Adrenal gland (tissue), 5 donors: ENCODE measurements around the gene DNAJC1.

ENCODE experiments used
- POLR2A ChIP-seq, 2 donors: fragments of 450-650 bp; IDR thresholded peaks; one replicate each; pipeline ENCODE4 v1.6.1; 2017; ENCODE audit warnings: antibody characterized with exemption in 2 of 2, mild to moderate bottlenecking in 2 of 2, moderate library complexity in 1 of 2
- TF ChIP-seq, protein P1 (sequence below), 6 experiments: fragments of 450-650 bp in 4 of 6; fragments of 200-600 bp in 2 of 6; sonication (generic) in 1 of 6; IDR thresholded peaks; 1 replicate in 5 of 6; 2 replicates in 1 of 6; pipeline versions ENCODE4 v1.5.1 to v1.8.0; 2016 to 2021; ENCODE audit warnings: antibody characterized with exemption in 6 of 6, mild to moderate bottlenecking in 2 of 6, moderate library complexity in 1 of 6
- donor health status: DM: no; HTN: no; CAD: no.

GRCh38 chr10:21873198-21873597 is 130.3 kb downstream of the DNAJC1 start:
- TF ChIP-seq, protein P1, sequence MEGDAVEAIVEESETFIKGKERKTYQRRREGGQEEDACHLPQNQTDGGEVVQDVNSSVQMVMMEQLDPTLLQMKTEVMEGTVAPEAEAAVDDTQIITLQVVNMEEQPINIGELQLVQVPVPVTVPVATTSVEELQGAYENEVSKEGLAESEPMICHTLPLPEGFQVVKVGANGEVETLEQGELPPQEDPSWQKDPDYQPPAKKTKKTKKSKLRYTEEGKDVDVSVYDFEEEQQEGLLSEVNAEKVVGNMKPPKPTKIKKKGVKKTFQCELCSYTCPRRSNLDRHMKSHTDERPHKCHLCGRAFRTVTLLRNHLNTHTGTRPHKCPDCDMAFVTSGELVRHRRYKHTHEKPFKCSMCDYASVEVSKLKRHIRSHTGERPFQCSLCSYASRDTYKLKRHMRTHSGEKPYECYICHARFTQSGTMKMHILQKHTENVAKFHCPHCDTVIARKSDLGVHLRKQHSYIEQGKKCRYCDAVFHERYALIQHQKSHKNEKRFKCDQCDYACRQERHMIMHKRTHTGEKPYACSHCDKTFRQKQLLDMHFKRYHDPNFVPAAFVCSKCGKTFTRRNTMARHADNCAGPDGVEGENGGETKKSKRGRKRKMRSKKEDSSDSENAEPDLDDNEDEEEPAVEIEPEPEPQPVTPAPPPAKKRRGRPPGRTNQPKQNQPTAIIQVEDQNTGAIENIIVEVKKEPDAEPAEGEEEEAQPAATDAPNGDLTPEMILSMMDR (IDR thresholded peaks at IDR 0.05): no peak
- TF ChIP-seq POLR2A (IDR thresholded peaks at IDR 0.05): no peak
